ENCODE data around the gene CLDN4. TPM values are rescaled to one million over a fixed set of nuclear protein-coding genes. Genes with fewer than 3 reads are reported as not detected.
A peak's percentile ranks its signal among the peaks of the same experiment; 100 is the strongest.

Gene CLDN4
- polyA plus RNA-seq, 3 donors: 0.01 TPM; not detected in 2

DNA sequence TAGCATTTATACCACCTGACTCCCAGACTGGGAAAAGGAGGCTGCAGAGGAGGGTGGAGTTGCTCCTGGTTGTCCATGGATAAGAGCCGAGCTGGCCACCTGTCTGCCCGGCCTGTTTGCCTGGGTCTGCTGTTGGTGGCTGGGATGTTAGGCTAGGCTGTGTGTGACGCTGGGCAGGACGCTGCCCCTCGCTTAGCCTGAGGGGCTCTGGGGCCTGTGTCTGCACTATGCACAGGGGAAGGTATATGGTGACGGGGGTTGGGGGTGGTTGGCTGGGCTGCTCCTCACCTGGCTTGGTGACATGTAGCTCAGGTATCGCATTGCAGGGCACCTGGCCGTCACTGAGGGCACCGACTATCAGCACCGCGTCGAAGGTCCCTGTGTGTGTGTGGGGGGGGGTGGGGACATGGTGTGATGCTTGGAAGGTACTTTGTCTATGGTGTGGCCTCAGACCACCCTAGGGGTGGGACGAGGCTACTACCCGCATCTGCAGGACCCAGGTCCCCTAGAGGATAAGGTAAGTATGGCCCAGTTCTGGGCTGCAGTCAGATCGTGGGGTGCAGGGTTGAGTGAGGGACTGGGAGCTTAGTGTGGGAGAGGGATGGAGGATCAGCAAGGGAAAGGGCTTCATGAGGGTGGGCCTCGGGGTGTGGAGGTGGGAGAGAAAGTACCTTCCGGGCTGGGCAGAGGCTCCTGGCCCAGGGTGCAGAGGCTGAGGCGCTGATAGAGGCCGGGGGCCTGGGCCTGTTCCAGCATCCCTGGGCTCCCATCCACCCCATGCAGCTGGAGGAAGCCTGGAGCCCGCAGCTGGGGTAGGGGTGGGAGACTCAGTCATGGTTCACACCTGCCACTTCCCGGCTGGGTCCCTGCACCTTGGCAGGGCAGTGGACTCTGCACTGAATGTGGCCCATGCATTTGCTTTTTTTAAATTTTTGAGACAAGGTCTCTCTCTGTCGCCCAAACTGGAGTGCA, 9.2 kb downstream of the CLDN4 start:
- intact Hi-C loops (cut with micrococcal nuclease): no loop called here
- Histone ChIP-seq H3K9me3 (replicated peaks in 1 of 2; ENCODE audit: control insufficient read depth in 1 of 2, insufficient read depth in 1 of 2, low read length in 2 of 2) (no peaks in the 10 kb centered on the region), H3K4me3 (replicated peaks in 1 of 3; ENCODE audit: low read depth in 2 of 3, low read length in 3 of 3) (no peak overlapping the region), H2AFZ (ENCODE audit: insufficient read depth, low read depth, low read length, poor library complexity, severe bottlenecking) (no peak overlapping the region), H4K20me1 (ENCODE audit: insufficient read depth, low read length) (no peaks in the 10 kb centered on the region), H3K27ac (ENCODE audit: low read depth in 1 of 2, low read length in 2 of 2) (no peak overlapping the region), H3K79me2 (ENCODE audit: insufficient read depth, low read length) (no peaks in the 10 kb centered on the region), H3K36me3 (replicated peaks in 1 of 2; ENCODE audit: control insufficient read depth in 1 of 2, insufficient read depth in 2 of 2, low read length in 2 of 2) (no peaks in the 10 kb centered on the region), H3K4me1 (ENCODE audit: control insufficient read depth in 1 of 2, insufficient read depth in 2 of 2, low read length in 2 of 2) (peaks cover 30 to 31% of the 10 kb centered on the region in 2 donors), H3K27me3 (ENCODE audit: control insufficient read depth in 2 of 2, insufficient read depth in 2 of 2, low read length in 2 of 2) (no peaks in the 10 kb centered on the region), H3K9ac (ENCODE audit: insufficient read depth, low read length, poor library complexity, severe bottlenecking) (no peak overlapping the region), H3K4me2 (replicated peaks; ENCODE audit: extremely low read depth, low read length, poor library complexity, severe bottlenecking) (no peak overlapping the region)
- H3K36me3 Mint-ChIP-seq: no peaks in the 10 kb centered on the region
- WGBS (ENCODE audit: insufficient coverage): 98% methylated on average over 20 of the region's 22 CpGs
- H3K4me1 Mint-ChIP-seq: peaks cover 21% of the 10 kb centered on the region
- no peaks in the 10 kb centered on the region for H3K9me3 Mint-ChIP-seq
- peak overlapping the region in 1 of 2 donors; percentile 24 for H3K4me3 Mint-ChIP-seq
- TF ChIP-seq, protein P1, sequence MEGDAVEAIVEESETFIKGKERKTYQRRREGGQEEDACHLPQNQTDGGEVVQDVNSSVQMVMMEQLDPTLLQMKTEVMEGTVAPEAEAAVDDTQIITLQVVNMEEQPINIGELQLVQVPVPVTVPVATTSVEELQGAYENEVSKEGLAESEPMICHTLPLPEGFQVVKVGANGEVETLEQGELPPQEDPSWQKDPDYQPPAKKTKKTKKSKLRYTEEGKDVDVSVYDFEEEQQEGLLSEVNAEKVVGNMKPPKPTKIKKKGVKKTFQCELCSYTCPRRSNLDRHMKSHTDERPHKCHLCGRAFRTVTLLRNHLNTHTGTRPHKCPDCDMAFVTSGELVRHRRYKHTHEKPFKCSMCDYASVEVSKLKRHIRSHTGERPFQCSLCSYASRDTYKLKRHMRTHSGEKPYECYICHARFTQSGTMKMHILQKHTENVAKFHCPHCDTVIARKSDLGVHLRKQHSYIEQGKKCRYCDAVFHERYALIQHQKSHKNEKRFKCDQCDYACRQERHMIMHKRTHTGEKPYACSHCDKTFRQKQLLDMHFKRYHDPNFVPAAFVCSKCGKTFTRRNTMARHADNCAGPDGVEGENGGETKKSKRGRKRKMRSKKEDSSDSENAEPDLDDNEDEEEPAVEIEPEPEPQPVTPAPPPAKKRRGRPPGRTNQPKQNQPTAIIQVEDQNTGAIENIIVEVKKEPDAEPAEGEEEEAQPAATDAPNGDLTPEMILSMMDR (IDR thresholded peaks at IDR 0.05): no peak
- H3K27ac Mint-ChIP-seq: no peak overlapping the region
- DNase-seq: no peak
- peaks cover 10 to 15% (median 14%) of the 10 kb centered on the region in 3 donors for H3K27me3 Mint-ChIP-seq (ENCODE audit: low read depth in 3 of 3)

DNA sequence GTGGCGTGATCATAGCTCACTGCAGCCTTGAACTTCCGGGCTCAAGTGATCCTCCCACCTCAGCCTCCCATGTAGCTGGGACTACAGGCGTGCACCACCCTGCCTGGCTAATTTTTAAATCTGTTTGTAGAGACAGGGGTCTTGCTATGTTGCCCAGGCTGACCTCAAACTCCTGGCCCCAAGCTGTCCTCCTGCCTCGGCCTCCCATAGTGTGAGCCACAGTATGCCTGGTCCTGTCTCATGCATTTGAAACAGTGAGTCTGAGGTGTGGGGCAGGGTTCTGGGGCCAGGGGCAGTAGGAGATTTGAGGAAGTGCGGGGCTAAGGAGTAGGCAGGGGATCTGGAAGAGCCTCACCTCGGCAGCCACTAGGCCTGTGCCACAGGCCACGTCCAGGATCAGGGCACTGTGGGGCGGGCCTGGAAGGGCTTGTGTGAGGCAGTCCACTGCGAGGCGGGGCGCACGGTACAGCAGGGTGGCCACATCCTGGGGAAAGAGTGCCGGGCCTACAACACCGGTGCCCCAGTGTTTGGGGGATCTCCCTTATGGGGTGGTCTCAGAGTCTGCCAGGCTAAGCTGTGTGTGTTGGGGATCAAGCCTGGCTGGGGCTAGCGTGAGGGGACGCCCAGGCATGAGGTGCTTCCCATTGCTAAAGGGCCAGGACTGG, 10.1 kb downstream of the CLDN4 start:
- no peak overlapping the region for H2AFZ ChIP-seq (ENCODE audit: insufficient read depth, low read depth, low read length, poor library complexity, severe bottlenecking)
- no peaks in the 10 kb centered on the region for H4K20me1 ChIP-seq (ENCODE audit: insufficient read depth, low read length)
- DNase-seq: no peak
- TF ChIP-seq, protein P1 (IDR thresholded peaks at IDR 0.05): no peak
- Mint-ChIP-seq H3K9me3 (no peaks in the 10 kb centered on the region), H3K4me3 (no peak overlapping the region), H3K27me3 (ENCODE audit: low read depth in 3 of 3) (peaks cover 10 to 15% (median 14%) of the 10 kb centered on the region in 3 donors), H3K4me1 (peaks cover 28% of the 10 kb centered on the region), H3K36me3 (no peaks in the 10 kb centered on the region), H3K27ac (no peak overlapping the region)
- H3K9ac ChIP-seq (ENCODE audit: insufficient read depth, low read length, poor library complexity, severe bottlenecking): no peak overlapping the region
- no peak overlapping the region for H3K27ac ChIP-seq (ENCODE audit: low read depth in 1 of 2, low read length in 2 of 2)
- intact Hi-C loops (cut with micrococcal nuclease): no loop called here
- 86% methylated on average over 13 of the region's 16 CpGs for WGBS (ENCODE audit: insufficient coverage)
- peaks cover 38 to 39% of the 10 kb centered on the region in 2 donors for H3K4me1 ChIP-seq (ENCODE audit: control insufficient read depth in 1 of 2, insufficient read depth in 2 of 2, low read length in 2 of 2)
- no peaks in the 10 kb centered on the region for H3K9me3 ChIP-seq (replicated peaks in 1 of 2; ENCODE audit: control insufficient read depth in 1 of 2, insufficient read depth in 1 of 2, low read length in 2 of 2)
- H3K36me3 ChIP-seq (replicated peaks in 1 of 2; ENCODE audit: control insufficient read depth in 1 of 2, insufficient read depth in 2 of 2, low read length in 2 of 2): no peaks in the 10 kb centered on the region
- no peak overlapping the region for H3K4me3 ChIP-seq (replicated peaks in 1 of 3; ENCODE audit: low read depth in 2 of 3, low read length in 3 of 3)
- no peak overlapping the region for H3K4me2 ChIP-seq (replicated peaks; ENCODE audit: extremely low read depth, low read length, poor library complexity, severe bottlenecking)
- H3K79me2 ChIP-seq (ENCODE audit: insufficient read depth, low read length): no peaks in the 10 kb centered on the region
- no peaks in the 10 kb centered on the region for H3K27me3 ChIP-seq (ENCODE audit: control insufficient read depth in 2 of 2, insufficient read depth in 2 of 2, low read length in 2 of 2)
